Common myeloid progenitor, CD34-positive (primary cell): ENCODE data around the gene RASEF. TPM values are rescaled to one million over a fixed set of nuclear protein-coding genes. Genes with fewer than 3 reads are reported as not detected.

ENCODE experiments used
- CTCF ChIA-PET: fragments of 350-600 bp; sonication (Branson Sonifier 250); formaldehyde crosslinking; loops from one replicate; lab custom pipeline; 2021; ENCODE audit warnings: antibody characterized with exemption; lab: Charles Lee
- POLR2A ChIA-PET: fragments of 350-600 bp; sonication (Branson Sonifier 250); formaldehyde crosslinking; loops from one replicate; lab custom pipeline; 2021; ENCODE audit warnings: antibody characterized with exemption; lab: Charles Lee
- DNase-seq, 3 donors: peaks; one replicate each; pipeline versions ENCODE4 v3.0.0 to v3.0.0-alpha.2; 2013
- H3K27ac ChIP-seq, 2 experiments: 1 replicate in 1 of 2; 2 replicates in 1 of 2; pipeline ENCODE4 v1.7.0; 2013; ENCODE audit warnings: inconsistent platforms in 2 of 2, low read length in 2 of 2, mild to moderate bottlenecking in 2 of 2, low read depth in 1 of 2, moderate library complexity in 1 of 2; ENCODE audit not compliant: severe bottlenecking in 2 of 2, insufficient read depth in 1 of 2, poor library complexity in 1 of 2
- H3K27me3 ChIP-seq, 5 experiments: replicated peaks in 2 of 5; 1 replicate in 3 of 5; 2 replicates in 2 of 5; pipeline versions ENCODE4 v1.6.1 to v1.7.0; 2013; ENCODE audit warnings: low read length in 4 of 5, mild to moderate bottlenecking in 2 of 5, moderate library complexity in 2 of 5, inconsistent platforms in 1 of 5; ENCODE audit not compliant: insufficient read depth in 5 of 5, control insufficient read depth in 4 of 5
- H3K36me3 ChIP-seq, 4 experiments: 1 replicate in 2 of 4; 2 replicates in 2 of 4; pipeline versions ENCODE4 v1.6.1 to v1.7.0; 2013; ENCODE audit warnings: low read length in 3 of 4, control low read depth in 1 of 4, mild to moderate bottlenecking in 1 of 4; ENCODE audit not compliant: control insufficient read depth in 4 of 4, insufficient read depth in 4 of 4
- H3K4me1 ChIP-seq, 4 experiments: 1 replicate in 3 of 4; 2 replicates in 1 of 4; pipeline versions ENCODE4 v1.6.1 to v1.7.1; 2013; ENCODE audit warnings: low read length in 3 of 4, mild to moderate bottlenecking in 3 of 4, control low read depth in 1 of 4, inconsistent platforms in 1 of 4, moderate library complexity in 1 of 4; ENCODE audit not compliant: control insufficient read depth in 4 of 4, insufficient read depth in 4 of 4; ENCODE audit errors: control extremely low read depth in 1 of 4
- H3K4me3 ChIP-seq, 7 experiments: 1 replicate in 4 of 7; 2 replicates in 3 of 7; pipeline versions ENCODE4 v1.5.1 to v1.7.0; 2013; ENCODE audit warnings: mild to moderate bottlenecking in 7 of 7, low read length in 6 of 7, moderate library complexity in 6 of 7, inconsistent platforms in 2 of 7, low read depth in 2 of 7, control low read depth in 1 of 7; ENCODE audit not compliant: insufficient read depth in 4 of 7, control insufficient read depth in 1 of 7; ENCODE audit errors: extremely low read depth in 1 of 7
- H3K9me3 ChIP-seq, 5 experiments: 1 replicate in 4 of 5; 2 replicates in 1 of 5; pipeline versions ENCODE4 v1.6.1 to v1.7.1; 2013; ENCODE audit warnings: low read length in 4 of 5, mild to moderate bottlenecking in 2 of 5, inconsistent platforms in 1 of 5, low read depth in 1 of 5, moderate library complexity in 1 of 5; ENCODE audit not compliant: control insufficient read depth in 4 of 5, insufficient read depth in 2 of 5; ENCODE audit errors: control extremely low read depth in 1 of 5
- WGBS: methylation state at CpG from one replicate; pipeline ENCODE4 v1.1.5; 2013; ENCODE audit not compliant: insufficient coverage; 5-methylcytosine and 5-hydroxymethylcytosine counted together
- polyA plus RNA-seq: library from polyadenylated mRNA; unstranded; fragments of 120-200 nt; gene quantifications from one replicate; pipeline ENCODE4 v1.2.1, GENCODE V29; 2013

The RASEF gene
- polyA plus RNA-seq: 0.16 TPM

DNA sequence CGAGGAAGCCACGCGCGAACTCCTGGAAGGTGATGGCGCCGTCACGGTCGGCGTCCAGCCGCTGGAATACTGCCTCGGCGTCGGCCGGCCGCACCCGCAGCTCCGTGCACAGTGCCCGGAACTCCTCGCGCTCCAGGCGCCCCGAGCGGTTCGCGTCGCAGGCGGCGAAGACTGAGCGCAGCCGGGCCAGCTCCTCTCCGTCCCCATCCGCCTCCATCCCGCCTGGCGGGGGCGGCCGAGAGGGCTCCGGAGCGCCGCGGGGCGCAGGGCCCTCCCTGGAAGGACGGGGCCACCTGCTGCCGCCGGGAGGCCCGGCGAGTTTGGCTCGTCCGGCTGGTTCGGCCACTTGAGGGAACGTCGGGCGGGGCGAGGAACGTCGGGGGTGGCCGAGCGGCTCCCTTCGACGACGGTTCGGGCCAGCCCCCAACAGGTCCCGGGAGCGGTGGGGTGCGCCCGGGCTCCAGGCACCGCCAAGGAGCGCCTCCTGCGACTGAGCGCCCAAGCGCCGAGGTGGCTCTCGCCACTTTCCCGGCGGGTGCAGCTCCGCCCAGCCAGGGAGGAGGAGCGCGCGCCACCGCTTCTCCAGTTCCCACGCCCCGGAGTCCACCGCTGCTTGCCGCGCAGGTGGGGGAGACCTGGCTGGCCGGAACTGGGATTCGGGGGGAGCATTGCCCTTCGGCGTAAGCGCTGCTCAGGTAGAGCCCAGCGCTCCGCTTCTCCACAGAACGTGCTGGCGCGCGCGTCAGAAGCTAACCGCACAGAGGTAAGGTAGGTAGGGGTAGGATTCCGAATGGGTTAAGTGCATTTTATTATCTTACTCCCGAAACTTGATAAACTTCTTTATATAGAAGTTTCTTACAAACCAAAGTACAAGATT, at the start of gene RASEF:
Gene RASEF (minus strand): TSS at position 492 of the 877 bp plus-strand sequence. CDS start 275 bp downstream, at position 217.
- 2% methylated on average over 89 of the region's 99 CpGs for WGBS
- H3K9me3 ChIP-seq: peaks cover 0 to 4% (median 0%) of the 10 kb centered on the region in 5 experiments
- H3K4me1 ChIP-seq: peaks cover 0 to 14% (median 12%) of the 10 kb centered on the region in 4 experiments
- no peak within 1 kb of the TSS for H3K27ac ChIP-seq
- H3K36me3 ChIP-seq: no peaks in the 10 kb centered on the region
- ChIA-PET POLR2A (no interaction called here), CTCF (no interaction called here)
- DNase-seq: peak; percentile 15 to 41 (median 15)
- H3K4me3 ChIP-seq: peak within 1 kb of the TSS; percentile 19 to 65 (median 52)
- peaks cover 16 to 58% (median 28%) of the 10 kb centered on the region in 5 experiments for H3K27me3 ChIP-seq

- Histone ChIP-seq H3K27me3 (no peaks in the 10 kb centered on the region), H3K36me3 (no peaks in the 10 kb centered on the region), H3K9me3 (peaks cover 0 to 10% (median 7%) of the 10 kb centered on the region in 5 experiments), H3K4me1 (peaks cover 0 to 8% (median 0%) of the 10 kb centered on the region in 4 experiments), H3K4me3 (no peak overlapping the region), H3K27ac (no peak overlapping the region)
- WGBS: no CpG with 5 or more reads among the region's 3 CpGs
- no peak for DNase-seq
- ChIA-PET POLR2A (no interaction called here), CTCF (no interaction called here)
Measured at GRCh38 chr9:83111169-83111568, 48.2 kb upstream of the RASEF start.

DNA sequence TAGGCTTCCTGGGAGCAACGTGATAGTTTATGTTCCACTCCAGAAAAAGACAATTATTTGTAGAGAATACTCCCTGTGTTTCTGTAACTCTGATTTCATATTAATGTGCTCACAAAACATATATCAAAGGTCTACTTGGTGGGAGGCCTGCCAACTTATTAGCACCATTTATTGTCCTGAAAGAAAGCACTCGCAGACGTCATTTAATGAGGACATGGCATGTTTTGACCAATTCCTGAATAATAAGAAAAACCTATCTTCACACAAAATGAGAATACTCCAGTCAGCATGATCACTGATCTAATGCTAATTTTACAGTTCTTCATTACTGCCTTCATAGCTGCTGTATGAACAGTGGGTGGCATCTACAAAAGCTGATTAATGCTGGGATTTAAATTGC, 46.4 kb upstream of the RASEF start:
- Histone ChIP-seq H3K4me1 (peaks cover 0 to 8% (median 0%) of the 10 kb centered on the region in 4 experiments), H3K4me3 (no peak overlapping the region), H3K9me3 (peaks cover 0 to 6% (median 5%) of the 10 kb centered on the region in 5 experiments), H3K36me3 (no peaks in the 10 kb centered on the region), H3K27ac (no peak overlapping the region), H3K27me3 (no peaks in the 10 kb centered on the region)
- WGBS: 83% methylated on average over 2 of the region's 3 CpGs
- no peak for DNase-seq
- CTCF ChIA-PET: no interaction called here
- POLR2A ChIA-PET: no interaction called here

DNA sequence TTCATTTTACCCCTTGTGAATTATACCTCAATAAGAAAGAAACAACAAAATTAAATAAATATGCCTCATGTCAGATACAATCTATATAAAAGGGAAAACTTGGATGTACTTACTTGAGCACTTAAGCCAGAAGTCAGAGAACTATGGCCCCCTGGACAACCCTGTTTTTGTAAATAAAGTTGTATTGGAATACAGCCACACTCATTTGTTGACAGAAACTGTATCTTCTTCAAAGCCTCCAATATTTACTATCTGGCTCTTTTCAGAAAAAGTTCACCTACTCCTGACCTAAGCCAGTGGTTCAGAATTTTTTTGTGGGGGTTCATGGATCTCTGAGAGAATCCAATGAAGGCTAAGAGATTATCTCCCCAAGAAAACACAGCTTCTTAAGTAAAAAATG, 45.3 kb upstream of the RASEF start:
- no peaks in the 10 kb centered on the region for H3K27me3 ChIP-seq
- H3K27ac ChIP-seq: no peak overlapping the region
- peaks cover 0 to 8% (median 0%) of the 10 kb centered on the region in 4 experiments for H3K4me1 ChIP-seq
- H3K36me3 ChIP-seq: no peaks in the 10 kb centered on the region
- no peak for DNase-seq
- CTCF ChIA-PET: no interaction called here
- H3K9me3 ChIP-seq: peaks cover 0 to 1% (median 0%) of the 10 kb centered on the region in 5 experiments
- POLR2A ChIA-PET: no interaction called here
- H3K4me3 ChIP-seq: no peak overlapping the region

GRCh38 chr9:83106772-83107171, 43.8 kb upstream of the RASEF start:
- ChIA-PET CTCF (no interaction called here), POLR2A (no interaction called here)
- Histone ChIP-seq H3K27ac (no peak overlapping the region), H3K4me3 (no peak overlapping the region), H3K4me1 (peaks cover 0 to 8% (median 0%) of the 10 kb centered on the region in 4 experiments), H3K27me3 (no peaks in the 10 kb centered on the region), H3K9me3 (peaks cover 0 to 1% (median 0%) of the 10 kb centered on the region in 5 experiments), H3K36me3 (no peaks in the 10 kb centered on the region)
- no peak for DNase-seq
- WGBS: 100% methylated on average over 2 of the region's 2 CpGs

- no peak for DNase-seq
- peaks cover 0 to 1% (median 0%) of the 10 kb centered on the region in 5 experiments for H3K9me3 ChIP-seq
- H3K27ac ChIP-seq: no peak overlapping the region
- no peak overlapping the region for H3K4me3 ChIP-seq
- peaks cover 0 to 8% (median 0%) of the 10 kb centered on the region in 4 experiments for H3K4me1 ChIP-seq
- H3K27me3 ChIP-seq: no peaks in the 10 kb centered on the region
- H3K36me3 ChIP-seq: no peaks in the 10 kb centered on the region
- ChIA-PET CTCF (no interaction called here), POLR2A (no interaction called here)
- WGBS: 100% methylated on average over 1 of the region's 1 CpG
Measured at GRCh38 chr9:83106263-83106662, 43.3 kb upstream of the RASEF start.

DNA sequence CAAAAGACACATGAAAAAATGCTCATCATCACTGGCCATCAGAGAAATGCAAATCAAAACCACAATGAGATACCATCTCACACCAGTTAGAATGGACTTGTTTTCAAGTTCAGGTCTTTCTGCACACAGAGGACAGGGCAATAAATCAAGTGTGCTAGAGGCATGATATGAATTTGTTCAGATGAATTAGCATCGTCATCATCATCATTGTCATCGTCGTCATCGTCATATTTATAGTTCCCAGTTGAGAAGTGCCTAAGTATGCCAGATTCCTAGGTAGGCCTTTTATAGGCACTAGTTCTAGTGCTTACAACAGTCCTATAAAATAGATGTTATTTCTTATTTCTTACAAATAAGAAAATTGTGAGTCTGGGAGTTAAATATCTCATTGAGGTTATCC, 34.7 kb upstream of the RASEF start:
- no peak overlapping the region for H3K27ac ChIP-seq
- H3K4me1 ChIP-seq: no peaks in the 10 kb centered on the region
- H3K27me3 ChIP-seq: no peaks in the 10 kb centered on the region
- DNase-seq: no peak
- POLR2A ChIA-PET: no interaction called here
- H3K4me3 ChIP-seq: no peak overlapping the region
- CTCF ChIA-PET: no interaction called here
- H3K36me3 ChIP-seq: no peaks in the 10 kb centered on the region
- H3K9me3 ChIP-seq: peaks cover 0 to 3% (median 0%) of the 10 kb centered on the region in 5 experiments
- 100% methylated on average over 4 of the region's 4 CpGs for WGBS
